ENCODE measurements around the gene PER3.

Gene PER3

GRCh38 chr1:7838714-7839113 is 54.6 kb downstream of the PER3 start:
- no peak for DNase-seq (ENCODE audit: low spot score)

- DNase-seq (ENCODE audit: low spot score) = no peak
Observed at GRCh38 chr1:7839526-7839925, 55.4 kb downstream of the PER3 start.

DNA sequence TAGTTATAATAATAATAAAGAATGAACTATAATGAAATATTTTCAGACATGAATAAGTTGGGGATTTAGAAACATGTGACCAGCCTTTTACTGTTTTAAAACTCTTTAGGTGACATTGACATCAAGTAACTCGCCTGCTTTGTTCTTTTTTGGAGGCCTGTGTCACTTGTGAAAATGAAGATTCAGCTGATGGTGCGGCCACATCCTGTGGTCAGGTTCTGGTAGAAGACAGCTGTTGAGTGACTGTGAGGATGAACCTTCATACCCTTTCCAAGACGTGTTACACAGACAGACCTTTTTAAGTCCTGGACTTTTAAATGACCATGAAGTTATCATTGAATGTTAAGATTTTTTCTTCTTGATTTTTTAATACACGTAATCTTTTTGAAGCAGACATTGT is 58.4 kb downstream of the PER3 start:
- DNase-seq (ENCODE audit: low spot score) = no peak

DNA sequence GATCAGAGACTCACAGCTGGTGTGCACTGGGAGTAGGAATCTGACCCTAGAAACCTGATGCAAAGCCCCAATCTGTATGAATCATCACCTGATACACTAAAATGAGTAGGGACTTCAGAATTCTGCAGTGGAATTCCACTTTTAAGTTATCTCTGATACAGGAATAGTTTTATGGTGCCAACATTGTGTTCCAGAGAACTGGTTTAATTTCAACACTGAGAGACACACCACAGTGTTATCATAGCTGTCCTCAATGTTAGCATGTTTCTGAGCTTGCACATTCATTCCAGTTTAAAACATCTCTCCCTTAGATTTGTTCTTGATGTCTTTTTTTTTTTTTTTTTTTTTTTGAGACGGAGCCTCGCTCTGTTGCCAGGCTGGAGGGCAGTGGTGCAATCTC is 61.7 kb downstream of the PER3 start:
- DNase-seq (ENCODE audit: low spot score) = no peak

DNA sequence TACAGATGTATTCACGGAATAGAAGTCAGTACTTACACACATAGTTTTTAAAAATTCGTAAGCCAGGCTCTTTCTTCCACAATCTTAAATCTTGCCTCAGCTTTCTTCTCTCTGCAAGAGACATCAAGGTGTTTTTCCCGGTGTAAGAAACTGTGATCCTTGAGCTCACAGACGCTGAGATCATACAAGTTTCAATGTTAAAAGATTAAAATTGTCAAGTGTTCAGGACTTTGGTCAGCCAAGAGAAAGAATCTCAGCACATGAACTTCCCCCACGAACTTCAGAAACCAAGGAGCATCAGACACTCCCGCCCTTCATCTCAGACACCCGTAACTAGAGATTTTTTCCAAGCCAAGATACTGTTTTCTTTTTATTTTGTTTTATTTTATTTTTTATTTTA is 62.6 kb downstream of the PER3 start:
- no peak for DNase-seq (ENCODE audit: low spot score)

- no peak for DNase-seq (ENCODE audit: low spot score)
Observed at GRCh38 chr1:7847599-7847998, 63.5 kb downstream of the PER3 start.

GRCh38 chr1:7850786-7851185 is 66.7 kb downstream of the PER3 start:
- no peak for DNase-seq (ENCODE audit: low spot score)

GRCh38 chr1:7852804-7853683 is 69.0 kb downstream of the PER3 start, which contains the start of gene UTS2:
Gene UTS2, minus strand, starts transcription at chr1:7853065. Its CDS starts 62 bp downstream, at chr1:7853003.
- DNase-seq (ENCODE audit: low spot score) = no peak

GRCh38 chr1:7853684-7854026 is 69.6 kb downstream of the PER3 start:
- no peak for DNase-seq (ENCODE audit: low spot score)

DNA sequence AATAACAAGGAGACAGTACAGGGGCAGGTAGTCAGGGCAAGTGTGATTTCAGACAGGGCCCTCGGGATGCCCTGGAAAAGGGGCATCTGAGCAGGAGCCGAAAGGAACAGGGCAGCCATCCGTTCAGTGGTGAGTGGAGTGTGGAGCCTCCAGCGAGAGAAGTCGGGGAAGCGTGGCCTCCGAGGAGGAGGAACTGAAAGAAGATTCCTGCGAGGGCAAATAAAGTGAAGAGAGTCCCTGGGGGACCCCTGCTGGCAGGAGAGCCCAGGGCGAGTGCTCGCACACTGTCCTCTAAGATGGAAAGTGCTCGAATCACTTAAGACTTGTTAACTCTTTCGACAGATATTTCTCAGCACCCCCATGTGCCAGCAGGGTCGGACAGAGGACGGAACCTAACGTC is 72.3 kb downstream of the PER3 start:
- DNase-seq (ENCODE audit: low spot score) = no peak

GRCh38 chr1:7857000-7857399 is 72.9 kb downstream of the PER3 start:
- no peak for DNase-seq (ENCODE audit: low spot score)

DNA sequence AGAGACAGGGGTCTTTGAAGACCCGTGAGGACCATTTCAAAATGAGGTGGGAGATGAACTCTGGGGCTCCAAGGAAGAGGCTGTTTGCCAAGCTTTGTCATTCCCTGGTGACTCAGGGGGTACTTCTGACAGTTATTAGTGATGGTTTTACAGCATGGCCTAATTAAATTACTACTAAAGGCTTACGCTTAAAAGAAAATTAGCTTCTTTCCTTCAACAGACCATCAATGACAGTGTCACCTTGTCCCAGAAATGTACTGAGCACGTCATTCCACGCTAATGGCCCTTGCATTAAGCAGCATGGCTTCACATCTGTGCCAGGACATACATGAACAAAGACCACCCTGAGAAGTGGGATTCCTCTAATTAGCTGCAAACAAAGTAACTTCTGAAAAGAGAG is 73.9 kb downstream of the PER3 start:
- no peak for DNase-seq (ENCODE audit: low spot score)

GRCh38 chr1:7859406-7859805 is 75.3 kb downstream of the PER3 start:
- DNase-seq (ENCODE audit: low spot score) = no peak

- DNase-seq (ENCODE audit: low spot score) = no peak
Observed at GRCh38 chr1:7860130-7860529, 76.0 kb downstream of the PER3 start.

- no peak for DNase-seq (ENCODE audit: low spot score)
Observed at GRCh38 chr1:7861452-7861851, 77.4 kb downstream of the PER3 start.

- DNase-seq (ENCODE audit: low spot score) = no peak
Observed at GRCh38 chr1:7862211-7863060, 78.3 kb downstream of the PER3 start.

DNA sequence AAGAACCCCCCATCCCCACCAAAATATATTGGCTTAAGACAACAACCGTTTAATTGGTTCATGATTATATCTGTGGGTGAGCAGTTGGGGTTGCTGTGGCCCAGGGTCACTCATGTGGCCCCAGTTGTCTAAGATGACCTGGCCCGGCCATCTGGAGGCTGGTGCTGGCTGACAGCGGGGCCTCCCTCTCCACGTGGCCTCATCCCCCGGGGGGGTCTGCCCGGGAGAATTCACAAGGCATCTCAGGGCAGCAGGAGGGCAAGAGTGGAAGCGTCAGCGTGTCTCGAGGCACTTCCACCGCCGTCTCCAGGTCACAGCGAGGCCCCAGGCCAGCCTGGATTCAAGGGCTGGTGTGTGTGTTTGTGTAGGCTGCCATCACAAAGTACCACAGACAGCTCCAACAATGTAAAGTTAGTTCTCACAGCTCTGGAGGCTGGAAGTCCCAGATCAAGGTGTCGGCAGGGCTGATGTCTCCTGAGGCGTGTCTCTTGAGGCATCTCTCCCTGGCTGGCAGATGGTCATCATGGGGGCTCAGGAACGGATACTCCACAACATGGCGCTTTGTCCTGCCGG is 79.8 kb downstream of the PER3 start:
- no peak for DNase-seq (ENCODE audit: low spot score)

GRCh38 chr1:7865978-7866377 is 81.9 kb downstream of the PER3 start:
- no peak for DNase-seq (ENCODE audit: low spot score)

DNA sequence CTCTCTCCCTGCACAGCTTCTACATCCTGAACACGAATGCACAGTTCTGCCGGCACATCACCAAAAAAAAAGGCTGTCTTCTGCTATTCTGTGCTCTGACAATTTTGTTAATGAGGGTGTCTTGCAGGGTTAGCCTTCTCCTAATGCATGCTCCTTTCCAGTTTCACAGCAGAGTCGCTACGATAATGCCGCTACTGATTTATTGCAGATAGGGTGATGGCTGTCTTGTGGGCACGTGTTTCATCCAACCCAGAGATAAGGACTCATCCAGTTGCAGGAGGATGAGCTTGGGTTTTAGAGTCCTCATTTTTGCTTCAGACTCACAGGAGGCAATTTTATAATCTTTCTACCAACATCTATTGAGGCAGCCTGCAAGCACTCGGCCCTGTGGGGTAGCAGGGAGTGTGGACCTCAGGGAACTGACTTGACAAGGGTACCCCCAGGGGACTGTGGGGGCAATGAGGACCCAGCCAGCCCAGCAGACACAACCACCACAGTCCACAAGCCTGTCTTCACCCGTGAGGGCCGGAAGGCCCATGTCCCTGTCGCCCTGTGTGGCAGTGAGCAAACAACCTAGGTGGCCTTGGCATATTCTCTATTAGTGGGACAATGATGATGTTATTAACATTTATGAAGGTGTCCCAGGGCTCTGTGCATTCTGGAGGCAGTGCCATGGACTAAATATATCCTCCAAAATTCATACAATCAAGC is 84.1 kb downstream of the PER3 start:
- DNase-seq (ENCODE audit: low spot score) = no peak

DNA sequence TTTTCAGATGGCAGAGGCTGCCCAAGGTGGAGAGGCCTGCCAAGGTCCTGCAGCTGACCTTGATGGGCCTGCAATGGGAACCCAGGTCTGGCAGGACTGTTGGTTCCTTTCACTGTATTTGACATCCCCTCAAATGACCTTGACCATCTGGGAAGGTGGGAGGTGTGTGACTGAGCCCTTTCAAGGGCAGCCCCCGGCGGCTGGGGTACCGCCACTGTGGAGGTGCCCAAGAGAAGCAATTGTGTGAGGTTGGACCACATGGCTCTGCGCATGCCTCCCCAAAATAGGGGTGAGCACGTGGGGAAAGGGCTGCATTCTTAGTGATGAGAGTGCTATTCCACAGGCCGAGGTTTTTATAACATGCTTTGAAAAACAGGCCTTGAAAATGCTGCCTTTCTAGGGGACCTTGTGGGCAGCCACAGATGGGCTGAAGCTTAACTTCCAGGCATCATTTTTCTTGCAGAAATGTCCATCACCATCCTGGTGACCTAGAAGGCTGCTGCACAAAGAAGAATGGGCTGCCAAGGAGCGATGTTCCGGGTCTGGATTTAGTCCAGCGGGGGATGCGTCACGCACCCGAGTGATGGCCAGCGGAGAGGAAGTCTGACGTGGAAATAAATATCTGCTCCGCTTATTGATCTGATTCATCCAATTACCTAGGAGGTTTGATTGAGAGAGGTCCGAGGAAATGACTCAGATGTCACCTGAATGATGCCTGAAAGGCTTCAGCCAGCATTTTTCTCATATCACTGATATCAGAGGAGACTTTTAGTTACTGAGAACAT is 85.2 kb downstream of the PER3 start:
- DNase-seq (ENCODE audit: low spot score) = no peak

DNA sequence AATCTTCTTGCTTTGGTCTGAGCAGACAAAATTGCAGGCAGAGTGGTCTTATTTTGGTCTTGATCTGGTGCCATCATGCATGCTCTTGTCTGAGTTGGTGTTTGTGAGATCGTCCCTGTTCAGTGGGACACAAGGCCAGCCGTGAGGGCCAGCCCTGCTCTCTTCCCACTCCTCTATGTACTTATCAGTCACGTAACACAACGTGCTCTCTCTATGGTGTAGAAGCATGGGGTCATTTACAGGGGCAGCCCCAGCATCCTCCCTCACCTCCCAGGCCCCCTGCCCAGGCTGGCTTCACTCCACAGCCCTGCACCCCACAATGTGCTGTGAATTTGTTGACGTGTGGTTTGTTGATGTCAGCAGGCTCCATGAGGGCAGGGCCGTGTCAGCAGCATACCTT is 87.0 kb downstream of the PER3 start:
- DNase-seq (ENCODE audit: low spot score) = no peak
